Natural killer cell (primary cell): ENCODE results near the gene CROCC2. TPM values are rescaled to one million over a fixed set of nuclear protein-coding genes. Genes with fewer than 3 reads are reported as not detected.

Experiments
- ATAC-seq, 3 donors: fragments of 150-1000 bp in 2 of 3; fragments of 200-7000 bp in 1 of 3; cut with Tn5 transposase; 1 replicate in 1 of 3; 2 replicates in 2 of 3; pipeline ENCODE4 v1.10.0; 2021; ENCODE audit warnings: mild to moderate bottlenecking in 2 of 3, moderate library complexity in 2 of 3
- DNase-seq, 2 donors: peaks; one replicate each; pipeline versions ENCODE4 v3.0.0 to v3.0.0-alpha.2; 2013 to 2021; ENCODE audit warnings: mixed read lengths in 1 of 2
- H3K27ac ChIP-seq: one replicate; pipeline ENCODE4 v1.5.1; 2013; ENCODE audit warnings: mild to moderate bottlenecking, low read length
- H3K27me3 ChIP-seq: one replicate; pipeline ENCODE4 v1.6.1; 2013; ENCODE audit warnings: low read length; ENCODE audit not compliant: control insufficient read depth, insufficient read depth
- H3K36me3 ChIP-seq: one replicate; pipeline ENCODE4 v1.6.1; 2013; ENCODE audit warnings: low read length; ENCODE audit not compliant: control insufficient read depth, insufficient read depth
- H3K4me1 ChIP-seq: one replicate; pipeline ENCODE4 v1.6.1; 2013; ENCODE audit warnings: low read length; ENCODE audit not compliant: control insufficient read depth, insufficient read depth
- H3K4me3 ChIP-seq: one replicate; pipeline ENCODE4 v1.5.1; 2013; ENCODE audit warnings: low read length
- H3K9me3 ChIP-seq: one replicate; pipeline ENCODE4 v1.6.1; 2013; ENCODE audit warnings: low read length; ENCODE audit not compliant: control insufficient read depth, insufficient read depth
- H3K27ac Mint-ChIP-seq, 2 donors: one replicate each; pipeline ENCODE4 v1.8.0; 2022; ENCODE audit warnings: mild to moderate bottlenecking in 2 of 2, mixed read lengths in 2 of 2, moderate library complexity in 1 of 2
- H3K27me3 Mint-ChIP-seq, 2 donors: one replicate each; pipeline ENCODE4 v1.8.0; 2022; ENCODE audit warnings: low read depth in 2 of 2, mixed read lengths in 2 of 2
- H3K36me3 Mint-ChIP-seq: one replicate; pipeline ENCODE4 v1.8.0; 2022; ENCODE audit warnings: mixed read lengths
- H3K4me1 Mint-ChIP-seq, 2 donors: one replicate each; pipeline ENCODE4 v1.8.0; 2022; ENCODE audit warnings: mixed read lengths in 2 of 2
- H3K4me3 Mint-ChIP-seq: one replicate; pipeline ENCODE4 v1.8.0; 2022; ENCODE audit warnings: mild to moderate bottlenecking, moderate library complexity, mixed read lengths
- H3K9me3 Mint-ChIP-seq, 2 donors: one replicate each; pipeline ENCODE4 v1.8.0; 2022; ENCODE audit warnings: mixed read lengths in 2 of 2
- CTCF ChIP-seq: fragments of 200-600 bp; IDR thresholded peaks from one replicate; pipeline ENCODE4 v1.8.0; 2022; ENCODE audit warnings: antibody characterized with exemption
- WGBS: methylation state at CpG from one replicate; pipeline ENCODE4 v1.1.7; 2013; ENCODE audit warnings: missing lambda C conversion rate; ENCODE audit not compliant: insufficient coverage; 5-methylcytosine and 5-hydroxymethylcytosine counted together
- intact Hi-C: fragments of 100-400 bp; cut with micrococcal nuclease; formaldehyde crosslinking; loops from one replicate; pipeline ENCODE4 v1.14.2; 2022
- total RNA-seq, 4 donors: library from RNA; stranded (reverse); fragments of 120-200 nt in 1 of 4; gene quantifications; one replicate each; pipeline versions ENCODE4 v1.2.3 to v1.2.4, GENCODE V29; 2013 to 2022

Gene CROCC2
- total RNA-seq, 3 donors from 2014 or later (not counting 1 experiment from before 2014, with no cell fraction given) = 0.14 TPM; not detected in 2

- ATAC-seq (no peak), DNase-seq (peak in 1 of 2 donors; percentile 9)
- Mint-ChIP-seq H3K27me3 (peaks cover 10 to 11% of the 10 kb centered on the region in 2 donors), H3K9me3 (no peaks in the 10 kb centered on the region), H3K4me3 (no peak overlapping the region), H3K27ac (no peak overlapping the region), H3K4me1 (no peaks in the 10 kb centered on the region), H3K36me3 (no peaks in the 10 kb centered on the region)
- no peaks in the 10 kb centered on the region for H3K27me3 ChIP-seq
- TF ChIP-seq CTCF = no peak
- no peaks in the 10 kb centered on the region for H3K4me1 ChIP-seq
- H3K4me3 ChIP-seq = no peak overlapping the region
- no peaks in the 10 kb centered on the region for H3K9me3 ChIP-seq
- H3K27ac ChIP-seq = no peak overlapping the region
- intact Hi-C loops = no loop called here
- H3K36me3 ChIP-seq = no peaks in the 10 kb centered on the region
- 88% methylated on average over 7 of the region's 7 CpGs for WGBS
Observed at GRCh38 chr2:240946046-240946445, 39.9 kb downstream of the CROCC2 start.

GRCh38 chr2:240946654-240947053, 40.5 kb downstream of the CROCC2 start:
- H3K36me3 ChIP-seq = no peaks in the 10 kb centered on the region
- no peaks in the 10 kb centered on the region for H3K4me1 ChIP-seq
- no peaks in the 10 kb centered on the region for H3K9me3 ChIP-seq
- H3K36me3 Mint-ChIP-seq = no peaks in the 10 kb centered on the region
- H3K4me3 Mint-ChIP-seq = no peak overlapping the region
- peak in 1 of 2 donors; percentile 7 for DNase-seq
- intact Hi-C loops = no loop called here
- no peak overlapping the region for H3K27ac Mint-ChIP-seq
- H3K27ac ChIP-seq = no peak overlapping the region
- H3K4me3 ChIP-seq = no peak overlapping the region
- ATAC-seq = no peak
- no peaks in the 10 kb centered on the region for H3K9me3 Mint-ChIP-seq
- TF ChIP-seq CTCF = no peak
- H3K4me1 Mint-ChIP-seq = no peaks in the 10 kb centered on the region
- no peaks in the 10 kb centered on the region for H3K27me3 ChIP-seq
- H3K27me3 Mint-ChIP-seq = peaks cover 7 to 10% of the 10 kb centered on the region in 2 donors
- WGBS = 74% methylated on average over 5 of the region's 5 CpGs

- Histone ChIP-seq H3K4me3 (no peak overlapping the region), H3K36me3 (no peaks in the 10 kb centered on the region), H3K4me1 (no peaks in the 10 kb centered on the region), H3K27ac (no peak overlapping the region), H3K9me3 (no peaks in the 10 kb centered on the region), H3K27me3 (no peaks in the 10 kb centered on the region)
- WGBS = 75% methylated on average over 6 of the region's 6 CpGs
- DNase-seq = peak in 1 of 2 donors; percentile 10
- H3K27ac Mint-ChIP-seq = no peak overlapping the region
- H3K4me1 Mint-ChIP-seq = no peaks in the 10 kb centered on the region
- H3K9me3 Mint-ChIP-seq = no peaks in the 10 kb centered on the region
- no peaks in the 10 kb centered on the region for H3K36me3 Mint-ChIP-seq
- TF ChIP-seq CTCF = no peak
- intact Hi-C loops = no loop called here
- H3K27me3 Mint-ChIP-seq = peaks cover 7 to 10% of the 10 kb centered on the region in 2 donors
- no peak overlapping the region for H3K4me3 Mint-ChIP-seq
- ATAC-seq = no peak
Observed at GRCh38 chr2:240947176-240947575, 41.0 kb downstream of the CROCC2 start.

- Histone ChIP-seq H3K9me3 (no peaks in the 10 kb centered on the region), H3K27ac (no peak overlapping the region), H3K36me3 (no peaks in the 10 kb centered on the region), H3K4me3 (no peak overlapping the region), H3K27me3 (no peaks in the 10 kb centered on the region), H3K4me1 (no peaks in the 10 kb centered on the region)
- no peak for TF ChIP-seq CTCF
- Mint-ChIP-seq H3K9me3 (no peaks in the 10 kb centered on the region), H3K27me3 (peaks cover 7 to 10% of the 10 kb centered on the region in 2 donors), H3K4me3 (no peak overlapping the region), H3K4me1 (no peaks in the 10 kb centered on the region), H3K27ac (no peak overlapping the region), H3K36me3 (no peaks in the 10 kb centered on the region)
- intact Hi-C loops = no loop called here
- WGBS = 85% methylated on average over 7 of the region's 7 CpGs
- DNase-seq (peak in 1 of 2 donors; percentile 12), ATAC-seq (no peak)
Observed at GRCh38 chr2:240947607-240948006, 41.5 kb downstream of the CROCC2 start.
